Epithelial cell of esophagus (primary cell): ENCODE results near the gene THPO.
A peak's percentile ranks its signal among the peaks of the same experiment; 100 is the strongest.

Experiments used
- DNase-seq: peaks from one replicate; pipeline ENCODE4 v3.0.0; 2010; ENCODE audit warnings: low read depth
- H3K4me3 ChIP-seq: 2 replicates; pipeline ENCODE4 v1.5.1; 2011; ENCODE audit warnings: mild to moderate bottlenecking, low read length, control low read depth
- CTCF ChIP-seq: IDR thresholded peaks from 2 replicates; pipeline ENCODE4 v1.5.1; 2011; ENCODE audit warnings: low read depth, mild to moderate bottlenecking, low read length, control low read depth, inconsistent platforms; ENCODE audit not compliant: insufficient read depth; ENCODE audit errors: missing control alignments

Gene THPO

GRCh38 chr3:184362668-184363546 is 15.1 kb downstream of the THPO start:
- H3K4me3 ChIP-seq: peak overlapping the region; percentile 96
- TF ChIP-seq CTCF: peak; percentile 52
- DNase-seq: peak; percentile 98

- no peak for TF ChIP-seq CTCF
- peak overlapping the region; percentile 96 for H3K4me3 ChIP-seq
- peak; percentile 69 for DNase-seq
These were observed 15.9 kb downstream of the THPO start for GRCh38 chr3:184361932-184362667.

- H3K4me3 ChIP-seq: peak within 1 kb of the TSS; percentile 96
- no peak for TF ChIP-seq CTCF
- peak; percentile 51 for DNase-seq
These were observed 16.5 kb downstream of the THPO start, which contains the start of the genes CLCN2 and POLR2H for GRCh38 chr3:184361532-184361931. TSS of gene CLCN2 (minus strand) at chr3:184361605. CDS start at chr3:184361479, 126 bp downstream. TSS of gene POLR2H (plus strand) at chr3:184361710. CDS start at chr3:184363493, 1,783 bp downstream.

- TF ChIP-seq CTCF: no peak
- no peak for DNase-seq
- H3K4me3 ChIP-seq: peak overlapping the region; percentile 96
These were observed 17.0 kb downstream of the THPO start for GRCh38 chr3:184360929-184361531.

- DNase-seq: no peak
- TF ChIP-seq CTCF: no peak
- peak overlapping the region; percentile 96 for H3K4me3 ChIP-seq
These were observed 17.7 kb downstream of the THPO start for GRCh38 chr3:184360070-184360928.

GRCh38 chr3:184359610-184360009 is 18.4 kb downstream of the THPO start:
- DNase-seq: no peak
- TF ChIP-seq CTCF: no peak
- no peak overlapping the region for H3K4me3 ChIP-seq
